Measurements from ENCODE around the gene ZNF451.

GRCh38 chr6:57142178-57142525, 52.2 kb downstream of the ZNF451 start:
- TF ChIP-seq CTBP1 (IDR thresholded peaks at IDR 0.05; ENCODE audit: borderline replicate concordance) (no peak), ZNF384 (IDR thresholded peaks at IDR 0.05) (no peak), FOXM1 (IDR thresholded peaks at IDR 0.05; ENCODE audit: borderline replicate concordance) (no peak), FOXA1 (IDR thresholded peaks at IDR 0.05) (no peak)
